Mesenchymal stem cell (in vitro differentiated cells and primary cell): ENCODE measurements around the gene DBP.
A peak's percentile ranks its signal among the peaks of the same experiment; 100 is the strongest.

Experiments used
- DNase-seq: peaks from one replicate; pipeline ENCODE4 v3.0.0-alpha.2; 2013
- H2AFZ ChIP-seq: one replicate; pipeline ENCODE4 v1.6.1; 2013; ENCODE audit warnings: low read depth, mild to moderate bottlenecking, control low read depth, inconsistent platforms, low read length, moderate library complexity
- H2AK5ac ChIP-seq: 2 replicates; pipeline ENCODE4 v1.6.1; 2013; ENCODE audit warnings: low read length, moderate library complexity, mild to moderate bottlenecking, inconsistent platforms; ENCODE audit not compliant: severe bottlenecking
- H2BK120ac ChIP-seq: one replicate; pipeline ENCODE4 v1.6.1; 2013; ENCODE audit warnings: low read depth, mild to moderate bottlenecking, inconsistent platforms, low read length, moderate library complexity
- H2BK12ac ChIP-seq, 2 experiments: one replicate each; pipeline ENCODE4 v1.6.1; 2013; ENCODE audit warnings: inconsistent platforms in 2 of 2, low read length in 2 of 2, mild to moderate bottlenecking in 2 of 2, moderate library complexity in 2 of 2, control low read depth in 1 of 2
- H2BK15ac ChIP-seq: one replicate; pipeline ENCODE4 v1.6.1; 2013; ENCODE audit warnings: mild to moderate bottlenecking, low read depth, inconsistent platforms; ENCODE audit not compliant: poor library complexity, severe bottlenecking
- H2BK5ac ChIP-seq: 2 replicates; pipeline ENCODE4 v1.6.1; 2013; ENCODE audit warnings: low read depth, mild to moderate bottlenecking, low read length, control low read depth, inconsistent platforms; ENCODE audit not compliant: poor library complexity, severe bottlenecking
- H3K14ac ChIP-seq, 2 experiments: one replicate each; pipeline ENCODE4 v1.6.1; 2013; ENCODE audit warnings: inconsistent platforms in 2 of 2, low read length in 2 of 2, control low read depth in 1 of 2, mild to moderate bottlenecking in 1 of 2, moderate library complexity in 1 of 2
- H3K18ac ChIP-seq, 2 experiments: one replicate each; pipeline ENCODE4 v1.6.1; 2013; ENCODE audit warnings: inconsistent platforms in 2 of 2, low read length in 2 of 2, control low read depth in 1 of 2, low read depth in 1 of 2, mild to moderate bottlenecking in 1 of 2
- H3K23ac ChIP-seq, 2 experiments: one replicate each; pipeline ENCODE4 v1.6.1; 2013; ENCODE audit warnings: inconsistent platforms in 2 of 2, low read length in 2 of 2, mild to moderate bottlenecking in 2 of 2, moderate library complexity in 2 of 2, control low read depth in 1 of 2
- H3K27ac ChIP-seq: 2 replicates; pipeline ENCODE4 v1.5.1; 2013; ENCODE audit warnings: mild to moderate bottlenecking, moderate library complexity, low read length, control low read depth, inconsistent platforms; ENCODE audit not compliant: poor library complexity, severe bottlenecking
- H3K27me3 ChIP-seq, 2 experiments: 2 replicates each; pipeline versions ENCODE4 v1.6.1 to v1.7.0; 2013; ENCODE audit warnings: low read length in 2 of 2, mild to moderate bottlenecking in 2 of 2, moderate library complexity in 2 of 2, control low read depth in 1 of 2, inconsistent platforms in 1 of 2; ENCODE audit not compliant: control insufficient read depth in 1 of 2, insufficient read depth in 1 of 2
- H3K36me3 ChIP-seq, 2 experiments: 2 replicates each; pipeline versions ENCODE4 v1.6.1 to v1.7.0; 2013; ENCODE audit warnings: low read length in 2 of 2, control low read depth in 1 of 2, inconsistent platforms in 1 of 2, low read depth in 1 of 2, mild to moderate bottlenecking in 1 of 2; ENCODE audit not compliant: insufficient read depth in 2 of 2, control insufficient read depth in 1 of 2
- H3K4ac ChIP-seq, 2 experiments: one replicate each; pipeline ENCODE4 v1.6.1; 2013; ENCODE audit warnings: inconsistent platforms in 2 of 2, low read length in 2 of 2, mild to moderate bottlenecking in 2 of 2, moderate library complexity in 2 of 2, control low read depth in 1 of 2, low read depth in 1 of 2
- H3K4me1 ChIP-seq: 2 replicates; pipeline ENCODE4 v1.6.1; 2013; ENCODE audit warnings: low read depth, low read length, control low read depth; ENCODE audit not compliant: control insufficient read depth, insufficient read depth
- H3K4me2 ChIP-seq: 2 replicates; pipeline ENCODE4 v1.6.1; 2013; ENCODE audit warnings: low read length, mild to moderate bottlenecking, inconsistent platforms; ENCODE audit not compliant: poor library complexity, severe bottlenecking
- H3K4me3 ChIP-seq, 2 experiments: 2 replicates each; pipeline versions ENCODE4 v1.5.1 to v1.7.0; 2013; ENCODE audit warnings: low read length in 2 of 2, mild to moderate bottlenecking in 2 of 2, control low read depth in 1 of 2, low read depth in 1 of 2; ENCODE audit not compliant: insufficient read depth in 1 of 2
- H3K79me1 ChIP-seq: replicated peaks from 2 replicates; pipeline ENCODE4 v1.6.1; 2013; ENCODE audit warnings: mild to moderate bottlenecking, control low read depth, low read length, inconsistent platforms; ENCODE audit not compliant: poor library complexity, severe bottlenecking
- H3K9ac ChIP-seq: 2 replicates; pipeline ENCODE4 v1.7.0; 2013; ENCODE audit warnings: mild to moderate bottlenecking, low read length, moderate library complexity
- H3K9me3 ChIP-seq: 2 replicates; pipeline ENCODE4 v1.7.0; 2013; ENCODE audit warnings: mild to moderate bottlenecking, low read length; ENCODE audit not compliant: control insufficient read depth
- H4K8ac ChIP-seq: one replicate; pipeline ENCODE4 v1.6.1; 2013; ENCODE audit warnings: inconsistent platforms, mild to moderate bottlenecking, low read length, moderate library complexity
- H4K91ac ChIP-seq: one replicate; pipeline ENCODE4 v1.6.1; 2013; ENCODE audit warnings: mild to moderate bottlenecking, low read length, inconsistent platforms
- WGBS: methylation state at CpG from one replicate; pipeline ENCODE4 v1.1.7; 2013; ENCODE audit warnings: mixed read lengths; 5-methylcytosine and 5-hydroxymethylcytosine counted together

The DBP gene

GRCh38 chr19:48607359-48607755, 29.8 kb downstream of the DBP start:
- Histone ChIP-seq H2BK12ac (no peak overlapping the region), H2AFZ (no peak overlapping the region), H2BK120ac (no peak overlapping the region), H3K4me1 (no peaks in the 10 kb centered on the region), H3K14ac (no peak overlapping the region), H3K4ac (no peak overlapping the region), H4K8ac (peak overlapping the region; percentile 61), H3K79me1 (no peaks in the 10 kb centered on the region), H2BK15ac (no peak overlapping the region), H3K27me3 (no peaks in the 10 kb centered on the region), H3K27ac (no peak overlapping the region), H3K36me3 (peaks cover 0 to 10% of the 10 kb centered on the region in 2 experiments), H2AK5ac (no peak overlapping the region), H3K23ac (no peak overlapping the region), H3K4me3 (no peak overlapping the region), H4K91ac (no peak overlapping the region), H2BK5ac (no peak overlapping the region), H3K9ac (no peak overlapping the region), H3K9me3 (no peaks in the 10 kb centered on the region), H3K4me2 (no peak overlapping the region), H3K18ac (no peak overlapping the region)
- WGBS, result 97% methylated on average over 6 of the region's 7 CpGs
- DNase-seq, result no peak

- no peaks in the 10 kb centered on the region for H3K9me3 ChIP-seq
- H3K14ac ChIP-seq, result no peak within 1 kb of the TSS
- H2BK15ac ChIP-seq, result no peak within 1 kb of the TSS
- H2AFZ ChIP-seq, result no peak within 1 kb of the TSS
- H2BK12ac ChIP-seq, result no peak within 1 kb of the TSS
- H3K4me1 ChIP-seq, result no peaks in the 10 kb centered on the region
- no peak within 1 kb of the TSS for H4K91ac ChIP-seq
- no peak within 1 kb of the TSS for H3K23ac ChIP-seq
- WGBS, result 94% methylated on average over 39 of the region's 39 CpGs
- H3K9ac ChIP-seq, result no peak within 1 kb of the TSS
- peak within 1 kb of the TSS; percentile 61 for H4K8ac ChIP-seq
- no peak within 1 kb of the TSS for H2AK5ac ChIP-seq
- H3K27me3 ChIP-seq, result no peaks in the 10 kb centered on the region
- H2BK120ac ChIP-seq, result no peak within 1 kb of the TSS
- H3K36me3 ChIP-seq, result peaks cover 0 to 6% of the 10 kb centered on the region in 2 experiments
- no peak within 1 kb of the TSS for H3K4me3 ChIP-seq
- H3K18ac ChIP-seq, result no peak within 1 kb of the TSS
- no peak within 1 kb of the TSS for H3K27ac ChIP-seq
- H3K79me1 ChIP-seq, result no peaks in the 10 kb centered on the region
- H3K4me2 ChIP-seq, result no peak within 1 kb of the TSS
- no peak within 1 kb of the TSS for H3K4ac ChIP-seq
- H2BK5ac ChIP-seq, result no peak within 1 kb of the TSS
- DNase-seq, result no peak
Observed at GRCh38 chr19:48606463-48607358, 30.5 kb downstream of the DBP start, which contains the start of gene SPACA4. TSS of gene SPACA4 (plus strand) at chr19:48606742. CDS start at chr19:48606979, 237 bp downstream.

GRCh38 chr19:48603850-48604249, 33.3 kb downstream of the DBP start:
- H3K9ac ChIP-seq, result no peak overlapping the region
- WGBS, result 95% methylated on average over 9 of the region's 9 CpGs
- no peak overlapping the region for H3K4me3 ChIP-seq
- no peak overlapping the region for H2BK15ac ChIP-seq
- no peak overlapping the region for H3K4me2 ChIP-seq
- peaks cover 2% of the 10 kb centered on the region for H3K4me1 ChIP-seq
- no peak overlapping the region for H3K23ac ChIP-seq
- no peak overlapping the region for H2BK120ac ChIP-seq
- no peak for DNase-seq
- H4K91ac ChIP-seq, result no peak overlapping the region
- H2BK12ac ChIP-seq, result no peak overlapping the region
- no peak overlapping the region for H3K27ac ChIP-seq
- peaks cover 1 to 12% of the 10 kb centered on the region in 2 experiments for H3K27me3 ChIP-seq
- H2AFZ ChIP-seq, result no peak overlapping the region
- no peak overlapping the region for H3K18ac ChIP-seq
- peaks cover 0 to 4% of the 10 kb centered on the region in 2 experiments for H3K36me3 ChIP-seq
- no peak overlapping the region for H3K4ac ChIP-seq
- H3K14ac ChIP-seq, result no peak overlapping the region
- H3K79me1 ChIP-seq, result no peaks in the 10 kb centered on the region
- H3K9me3 ChIP-seq, result no peaks in the 10 kb centered on the region
- H2BK5ac ChIP-seq, result no peak overlapping the region
- no peak overlapping the region for H2AK5ac ChIP-seq
- no peak overlapping the region for H4K8ac ChIP-seq

GRCh38 chr19:48603449-48603848, 33.7 kb downstream of the DBP start:
- no peak overlapping the region for H3K4ac ChIP-seq
- DNase-seq, result no peak
- no peak overlapping the region for H3K4me2 ChIP-seq
- no peak overlapping the region for H4K8ac ChIP-seq
- peaks cover 2% of the 10 kb centered on the region for H3K4me1 ChIP-seq
- no peak overlapping the region for H2BK15ac ChIP-seq
- no peak overlapping the region for H3K14ac ChIP-seq
- H2BK120ac ChIP-seq, result no peak overlapping the region
- H3K18ac ChIP-seq, result no peak overlapping the region
- no peak overlapping the region for H3K4me3 ChIP-seq
- H3K27ac ChIP-seq, result no peak overlapping the region
- WGBS, result 94% methylated on average over 39 of the region's 39 CpGs
- H3K79me1 ChIP-seq, result no peaks in the 10 kb centered on the region
- H3K36me3 ChIP-seq, result peaks cover 0 to 4% of the 10 kb centered on the region in 2 experiments
- no peak overlapping the region for H2BK12ac ChIP-seq
- peaks cover 5 to 16% of the 10 kb centered on the region in 2 experiments for H3K27me3 ChIP-seq
- H2AFZ ChIP-seq, result no peak overlapping the region
- H3K23ac ChIP-seq, result no peak overlapping the region
- no peaks in the 10 kb centered on the region for H3K9me3 ChIP-seq
- H4K91ac ChIP-seq, result no peak overlapping the region
- no peak overlapping the region for H2BK5ac ChIP-seq
- H3K9ac ChIP-seq, result no peak overlapping the region
- no peak overlapping the region for H2AK5ac ChIP-seq
